Rectal smooth muscle tissue (tissue), 1 donor: ENCODE results near the gene BRPF3.

Experiments used
- H3K27ac ChIP-seq: one replicate; pipeline ENCODE4 v1.7.0; 2013; ENCODE audit warnings: low read depth, low read length, inconsistent platforms
- H3K27me3 ChIP-seq: one replicate; pipeline ENCODE4 v1.7.0; 2013; ENCODE audit warnings: low read length; ENCODE audit not compliant: control insufficient read depth, insufficient read depth
- H3K36me3 ChIP-seq: one replicate; pipeline ENCODE4 v1.7.0; 2013; ENCODE audit warnings: low read length; ENCODE audit not compliant: control insufficient read depth, insufficient read depth
- H3K4me1 ChIP-seq: one replicate; pipeline ENCODE4 v1.7.0; 2013; ENCODE audit warnings: low read length; ENCODE audit not compliant: control insufficient read depth, insufficient read depth
- H3K4me3 ChIP-seq: one replicate; pipeline ENCODE4 v1.7.0; 2013; ENCODE audit warnings: low read length
- H3K9ac ChIP-seq: one replicate; pipeline ENCODE4 v1.7.0; 2013; ENCODE audit warnings: low read length

BRPF3 gene

DNA sequence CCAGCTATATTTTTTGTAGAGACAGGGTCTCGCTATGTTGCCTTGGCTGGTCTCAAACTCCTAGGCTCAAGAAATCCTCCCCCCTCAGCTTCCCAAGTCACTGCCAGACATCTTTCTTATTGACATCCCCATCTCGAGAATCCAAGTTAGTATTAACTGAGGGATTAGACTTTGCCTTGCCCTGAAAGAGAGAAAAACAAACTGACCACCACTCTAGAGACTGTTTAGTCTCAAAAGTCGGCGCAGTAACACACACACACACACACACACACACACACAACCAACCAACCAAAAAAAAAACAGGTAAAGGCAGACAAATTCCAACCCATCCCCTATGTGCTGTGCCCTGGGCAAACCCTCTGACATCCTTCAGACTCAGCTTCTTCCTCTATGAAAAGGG lies 46.1 kb downstream of the BRPF3 start:
- Histone ChIP-seq H3K27me3 (no peaks in the 10 kb centered on the region), H3K36me3 (no peaks in the 10 kb centered on the region), H3K9ac (no peak overlapping the region), H3K4me3 (no peak overlapping the region), H3K4me1 (no peaks in the 10 kb centered on the region), H3K27ac (no peak overlapping the region)

DNA sequence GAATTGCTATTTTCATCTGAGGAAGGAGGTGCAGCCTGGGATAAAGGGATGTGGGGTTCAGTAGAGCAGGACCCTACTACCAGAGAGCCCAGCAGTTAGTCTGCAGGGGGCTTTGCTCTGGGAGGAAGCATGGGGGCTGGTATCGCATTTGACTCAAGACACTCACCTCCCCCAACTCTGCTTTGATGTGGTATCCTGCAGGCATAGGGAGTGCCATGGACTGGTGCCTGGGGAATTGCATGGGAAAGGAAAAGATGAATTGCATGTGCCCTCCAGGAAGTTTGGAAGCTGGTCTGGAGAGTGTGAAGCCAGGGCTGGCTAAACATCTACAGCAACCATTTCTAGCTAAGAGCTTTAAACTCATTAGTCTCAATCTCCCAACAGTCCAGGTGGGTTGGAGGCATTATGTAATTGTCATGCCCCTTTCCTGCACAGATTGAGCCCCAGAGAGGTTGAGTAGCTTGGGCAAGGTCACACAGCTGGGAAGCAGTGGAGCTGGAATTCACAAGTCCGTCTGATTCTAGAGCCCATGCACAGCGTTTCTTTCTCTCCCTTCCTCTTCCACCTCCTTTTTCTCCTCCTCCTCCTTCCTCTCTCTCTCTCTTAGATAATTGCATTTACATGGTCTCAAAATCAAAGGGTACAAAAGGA lies 47.1 kb downstream of the BRPF3 start:
- no peak overlapping the region for H3K9ac ChIP-seq
- no peak overlapping the region for H3K27ac ChIP-seq
- H3K4me1 ChIP-seq: no peaks in the 10 kb centered on the region
- H3K27me3 ChIP-seq: no peaks in the 10 kb centered on the region
- no peak overlapping the region for H3K4me3 ChIP-seq
- H3K36me3 ChIP-seq: no peaks in the 10 kb centered on the region

DNA sequence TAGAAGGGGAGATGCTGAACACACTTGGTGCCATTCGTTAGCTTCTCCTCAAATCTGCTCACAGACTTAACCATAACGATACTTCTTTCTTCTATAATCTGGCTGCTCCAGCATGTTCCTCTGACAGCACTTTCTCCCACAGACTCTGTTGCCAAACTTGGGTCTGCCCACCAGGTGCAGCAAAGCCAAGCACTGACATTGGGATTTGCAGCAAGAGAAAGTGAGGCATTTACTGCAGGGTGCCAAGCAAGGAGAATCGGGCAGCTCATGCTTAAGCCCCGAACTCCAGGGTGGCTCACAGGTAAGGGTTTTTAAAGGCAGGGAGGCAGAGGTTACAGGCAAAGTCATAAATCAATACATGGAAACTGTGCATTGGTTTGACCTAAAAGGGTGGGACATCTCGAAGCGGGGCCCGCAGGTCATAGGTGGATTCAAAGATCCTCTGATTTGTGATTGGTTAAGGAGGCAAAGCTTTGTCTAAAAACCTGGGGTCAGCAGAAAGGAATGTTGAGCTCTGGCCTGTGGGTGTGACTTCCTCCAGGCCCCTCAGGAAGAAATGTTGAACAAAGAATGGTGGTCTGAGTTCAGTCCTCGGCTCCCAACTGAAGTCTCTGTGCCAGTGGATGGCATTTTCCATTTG lies 48.2 kb downstream of the BRPF3 start:
- Histone ChIP-seq H3K4me3 (no peak overlapping the region), H3K9ac (no peak overlapping the region), H3K27me3 (no peaks in the 10 kb centered on the region), H3K4me1 (no peaks in the 10 kb centered on the region), H3K27ac (no peak overlapping the region), H3K36me3 (no peaks in the 10 kb centered on the region)

DNA sequence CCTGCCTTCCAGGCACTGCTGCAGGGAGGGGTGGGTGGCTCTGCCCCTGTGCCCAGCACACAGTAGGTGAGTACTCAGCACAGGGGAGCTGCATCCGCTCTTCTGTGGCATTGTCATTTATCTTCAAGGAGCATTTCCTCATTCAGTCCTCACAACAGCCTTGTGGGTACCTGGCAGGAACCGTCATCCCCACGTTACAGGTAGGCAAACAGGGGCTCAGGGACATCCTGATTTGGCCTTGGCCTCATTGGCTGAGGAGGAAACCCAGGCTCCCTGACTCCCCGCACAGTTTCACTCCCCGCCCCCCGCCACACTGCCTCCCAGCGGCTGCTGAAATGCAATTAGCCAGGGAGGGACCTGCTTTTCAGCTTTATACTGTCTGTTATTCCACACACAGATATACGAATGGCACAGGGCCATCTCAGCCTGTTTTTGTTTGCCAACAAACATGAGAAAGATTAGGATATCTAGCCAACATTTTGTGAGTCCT lies 49.1 kb downstream of the BRPF3 start:
- Histone ChIP-seq H3K36me3 (no peaks in the 10 kb centered on the region), H3K27me3 (no peaks in the 10 kb centered on the region), H3K4me3 (no peak overlapping the region), H3K27ac (no peak overlapping the region), H3K4me1 (no peaks in the 10 kb centered on the region), H3K9ac (no peak overlapping the region)

DNA sequence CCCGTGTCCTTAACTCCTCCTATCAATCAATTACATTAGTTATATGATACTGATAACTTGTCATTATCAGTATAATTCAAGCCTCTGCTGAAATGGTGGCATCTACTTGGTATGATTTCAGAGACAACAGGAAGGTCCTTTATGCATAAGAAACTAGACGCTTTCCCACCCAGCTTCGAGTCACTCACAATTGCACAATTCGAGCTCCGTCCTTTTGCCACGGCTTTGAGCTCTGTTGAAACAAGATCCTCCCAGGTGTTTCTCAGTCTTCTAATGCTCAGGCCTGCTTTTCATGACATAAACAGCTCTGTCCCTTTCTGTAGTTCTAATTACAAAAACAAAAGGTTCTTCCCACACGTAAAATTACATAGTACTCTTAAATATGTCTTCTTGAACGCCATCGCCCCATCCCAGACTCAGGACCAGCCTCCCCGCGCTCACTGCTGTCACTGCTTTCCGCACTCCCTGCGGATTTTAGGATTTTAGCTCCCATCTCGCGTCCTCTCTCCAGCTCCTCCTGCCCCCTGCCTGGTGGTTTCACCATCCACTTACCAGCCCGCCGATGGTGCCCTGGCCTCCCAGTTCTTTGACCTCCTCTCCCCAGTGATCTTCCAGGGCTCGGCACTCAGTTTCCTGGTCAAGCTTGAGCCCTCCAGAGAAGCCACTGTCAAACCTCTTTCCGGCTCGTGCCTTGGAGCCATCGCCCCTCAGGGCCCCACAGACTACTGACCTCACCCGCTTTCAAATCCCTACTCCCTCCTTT lies 50.1 kb downstream of the BRPF3 start:
- no peak overlapping the region for H3K4me3 ChIP-seq
- H3K27me3 ChIP-seq: no peaks in the 10 kb centered on the region
- H3K36me3 ChIP-seq: no peaks in the 10 kb centered on the region
- H3K4me1 ChIP-seq: no peaks in the 10 kb centered on the region
- no peak overlapping the region for H3K9ac ChIP-seq
- H3K27ac ChIP-seq: no peak overlapping the region

DNA sequence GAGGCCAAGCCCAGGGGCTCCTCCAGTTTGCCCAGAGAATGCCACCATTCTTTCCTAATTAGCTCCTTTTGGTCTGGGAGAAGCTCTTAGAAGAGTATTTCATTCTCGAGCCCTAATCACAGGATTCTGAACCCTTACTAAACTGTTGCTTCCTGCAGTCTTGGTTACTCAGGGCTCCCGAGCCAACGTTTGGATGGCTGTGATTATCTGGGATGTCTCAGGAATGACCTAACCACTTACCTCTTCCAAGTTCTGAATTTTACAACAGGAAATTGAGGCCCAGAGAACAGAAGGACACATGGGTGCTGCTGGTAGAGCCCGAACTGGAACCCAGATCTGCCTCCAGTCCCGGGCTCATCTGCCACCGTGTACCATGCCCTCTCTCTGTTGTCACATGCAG lies 51.1 kb downstream of the BRPF3 start:
- H3K27ac ChIP-seq: no peak overlapping the region
- no peak overlapping the region for H3K4me3 ChIP-seq
- no peak overlapping the region for H3K9ac ChIP-seq
- H3K36me3 ChIP-seq: no peaks in the 10 kb centered on the region
- no peaks in the 10 kb centered on the region for H3K27me3 ChIP-seq
- no peaks in the 10 kb centered on the region for H3K4me1 ChIP-seq

DNA sequence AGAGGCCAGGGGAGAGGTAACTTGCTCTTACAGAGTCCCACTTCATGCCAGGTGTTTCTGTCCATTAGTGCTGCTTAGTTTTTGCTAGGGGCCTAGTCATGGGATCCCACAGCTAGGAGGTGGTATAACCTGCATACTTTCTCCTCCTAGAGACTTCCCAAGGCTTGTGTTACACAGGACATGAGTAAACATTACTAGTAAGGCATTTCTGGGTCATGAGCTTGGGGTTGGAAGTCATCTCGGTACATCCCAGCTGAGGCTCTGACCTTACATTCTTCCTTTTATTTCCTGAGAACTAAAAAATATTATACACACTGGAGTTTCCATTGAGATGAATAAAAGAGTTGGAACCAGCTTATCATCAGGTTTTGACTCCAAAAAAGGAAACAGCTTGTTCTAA lies 52.4 kb downstream of the BRPF3 start:
- no peak overlapping the region for H3K4me3 ChIP-seq
- H3K27me3 ChIP-seq: no peaks in the 10 kb centered on the region
- H3K27ac ChIP-seq: no peak overlapping the region
- H3K36me3 ChIP-seq: no peaks in the 10 kb centered on the region
- no peak overlapping the region for H3K9ac ChIP-seq
- no peaks in the 10 kb centered on the region for H3K4me1 ChIP-seq

DNA sequence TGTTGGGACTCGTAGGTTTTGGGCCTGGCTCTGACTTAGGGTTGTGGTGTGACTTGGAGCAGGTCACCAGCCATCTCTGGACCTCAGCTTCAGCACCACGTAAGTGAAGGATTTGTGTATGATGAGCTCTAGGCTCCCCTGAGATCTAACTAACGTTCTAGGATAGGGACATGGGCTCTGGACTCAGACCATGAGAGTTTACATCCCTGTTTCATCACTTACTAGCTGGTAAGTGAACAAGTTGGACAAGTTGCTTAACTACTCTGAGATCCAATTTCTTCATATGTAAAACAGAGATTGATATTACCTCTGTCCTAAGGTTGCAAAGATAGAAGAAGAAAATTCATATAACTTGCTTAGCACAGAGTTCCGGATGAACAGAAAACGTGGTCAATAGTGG lies 53.0 kb downstream of the BRPF3 start:
- Histone ChIP-seq H3K4me3 (no peak overlapping the region), H3K27ac (no peak overlapping the region), H3K36me3 (no peaks in the 10 kb centered on the region), H3K27me3 (no peaks in the 10 kb centered on the region), H3K9ac (no peak overlapping the region), H3K4me1 (no peaks in the 10 kb centered on the region)

DNA sequence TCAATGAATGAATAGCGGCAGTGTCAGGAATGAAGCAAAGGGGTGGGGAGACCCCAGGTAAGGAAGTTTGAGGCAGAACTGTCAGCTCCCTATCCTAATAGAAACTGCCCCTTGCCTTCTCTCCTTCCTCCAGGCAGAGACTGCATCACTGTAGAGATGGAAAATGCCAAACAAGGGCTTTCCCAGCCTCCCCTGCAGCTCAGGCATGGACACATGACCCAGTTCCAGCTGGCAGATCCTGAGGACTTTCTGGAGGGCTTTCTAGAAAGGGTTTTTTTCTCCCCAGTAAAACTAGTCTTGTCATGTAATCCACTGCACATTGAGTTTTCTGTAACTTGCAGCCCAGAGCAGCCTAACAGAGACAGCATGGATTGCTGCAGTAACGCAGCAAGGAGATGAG lies 55.5 kb downstream of the BRPF3 start:
- H3K4me3 ChIP-seq: no peak overlapping the region
- H3K27ac ChIP-seq: no peak overlapping the region
- no peaks in the 10 kb centered on the region for H3K4me1 ChIP-seq
- no peaks in the 10 kb centered on the region for H3K27me3 ChIP-seq
- H3K36me3 ChIP-seq: no peaks in the 10 kb centered on the region
- H3K9ac ChIP-seq: no peak overlapping the region

DNA sequence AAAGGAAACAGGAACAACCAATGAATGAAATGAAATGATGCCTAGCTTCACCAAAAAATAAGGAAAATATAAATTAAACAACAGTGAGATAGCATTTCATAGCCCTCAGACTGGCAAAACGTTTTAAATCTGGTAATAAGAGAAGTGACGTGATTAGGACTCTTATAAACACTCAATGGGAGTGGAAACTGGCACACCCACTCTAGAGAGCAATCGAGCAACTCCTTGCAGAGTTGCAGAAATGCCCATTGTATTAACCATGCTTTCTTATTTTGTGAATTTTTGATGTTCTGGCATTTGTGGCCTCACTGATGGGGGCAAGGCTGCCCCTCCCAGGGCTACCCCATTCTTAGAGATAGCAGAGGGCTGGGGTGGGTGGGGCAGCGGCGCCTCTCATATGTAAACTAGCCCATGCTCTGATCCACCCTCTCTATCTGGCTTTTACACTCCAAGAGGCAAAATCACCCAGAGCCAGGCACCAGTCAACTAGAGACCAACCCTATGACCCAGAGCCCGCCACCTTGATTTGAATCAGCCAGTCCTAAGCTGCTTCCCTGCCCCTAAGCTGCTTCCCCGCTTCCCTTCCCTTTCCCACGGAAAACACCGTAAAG lies 67.0 kb downstream of the BRPF3 start:
- H3K9ac ChIP-seq: no peak overlapping the region
- H3K4me3 ChIP-seq: no peak overlapping the region
- no peaks in the 10 kb centered on the region for H3K4me1 ChIP-seq
- H3K27me3 ChIP-seq: no peaks in the 10 kb centered on the region
- no peaks in the 10 kb centered on the region for H3K36me3 ChIP-seq
- no peak overlapping the region for H3K27ac ChIP-seq

DNA sequence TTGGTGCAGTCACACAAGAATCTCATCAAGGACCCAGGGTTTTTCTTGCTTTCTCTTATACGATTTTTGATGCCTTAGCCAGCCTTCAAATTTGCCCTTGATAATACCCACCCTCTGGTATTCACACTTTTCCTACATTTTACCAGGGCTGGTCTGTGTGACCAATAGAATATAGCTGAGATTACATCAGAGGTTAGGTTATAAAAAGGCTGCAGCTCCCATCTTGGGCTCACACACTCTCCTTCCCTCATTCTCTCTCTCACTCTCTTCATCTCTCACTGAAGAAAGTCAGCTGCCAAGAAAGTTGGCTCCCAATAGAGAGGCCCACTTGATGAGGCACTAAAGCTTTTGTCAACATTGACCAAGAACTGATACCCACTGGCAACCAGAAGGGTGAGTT lies 69.2 kb downstream of the BRPF3 start:
- Histone ChIP-seq H3K27me3 (peaks cover 5% of the 10 kb centered on the region), H3K4me1 (no peaks in the 10 kb centered on the region), H3K27ac (no peak overlapping the region), H3K36me3 (no peaks in the 10 kb centered on the region), H3K4me3 (no peak overlapping the region), H3K9ac (no peak overlapping the region)

DNA sequence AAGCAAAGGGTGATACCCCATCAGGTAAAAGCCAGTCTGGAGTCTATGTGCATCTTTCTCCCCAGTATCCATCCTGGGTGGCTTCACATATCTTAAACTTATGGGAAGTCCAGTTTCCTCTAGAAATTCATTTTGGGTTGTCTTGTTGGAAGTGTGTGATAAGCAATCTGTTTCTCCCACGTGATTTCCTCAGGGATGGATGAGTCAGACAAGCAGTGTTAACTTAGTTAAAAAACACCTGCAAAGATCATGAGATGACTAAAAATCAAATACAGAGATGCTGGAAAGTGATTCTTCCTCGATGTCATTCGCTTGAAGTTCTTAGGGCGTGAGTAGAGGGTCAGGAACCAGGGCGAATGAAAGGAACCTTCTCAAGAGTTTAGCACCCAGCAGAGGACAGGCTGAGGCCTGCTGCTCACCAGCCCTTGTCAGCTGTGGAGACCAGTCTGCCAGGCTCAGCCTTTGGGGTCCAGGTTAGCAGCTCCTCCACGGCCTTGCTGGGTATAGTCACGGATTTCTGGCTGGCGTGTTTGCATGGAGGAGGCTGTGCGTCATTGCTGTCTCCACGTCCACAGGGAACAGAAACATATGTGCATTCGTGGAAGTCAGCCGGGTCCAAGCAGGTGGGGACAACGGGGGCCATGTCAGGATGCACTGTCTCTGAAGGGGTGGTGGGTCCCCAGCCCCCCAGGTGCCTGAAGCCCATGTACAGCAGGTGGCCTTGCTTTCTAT lies 70.5 kb downstream of the BRPF3 start:
- Histone ChIP-seq H3K36me3 (no peaks in the 10 kb centered on the region), H3K4me1 (no peaks in the 10 kb centered on the region), H3K4me3 (no peak overlapping the region), H3K27me3 (peaks cover 5% of the 10 kb centered on the region), H3K9ac (no peak overlapping the region), H3K27ac (no peak overlapping the region)
